Common myeloid progenitor, CD34-positive (primary cell): ENCODE data around the gene ITGB2.
A peak's percentile ranks its signal among the peaks of the same experiment; 100 is the strongest.

ENCODE experiments used
- CTCF ChIA-PET: fragments of 350-600 bp; sonication (Branson Sonifier 250); formaldehyde crosslinking; loops from one replicate; lab custom pipeline; 2021; ENCODE audit warnings: antibody characterized with exemption; lab: Charles Lee
- POLR2A ChIA-PET: fragments of 350-600 bp; sonication (Branson Sonifier 250); formaldehyde crosslinking; loops from one replicate; lab custom pipeline; 2021; ENCODE audit warnings: antibody characterized with exemption; lab: Charles Lee
- DNase-seq, 3 donors: peaks; one replicate each; pipeline versions ENCODE4 v3.0.0 to v3.0.0-alpha.2; 2013
- H3K27ac ChIP-seq, 2 experiments: 1 replicate in 1 of 2; 2 replicates in 1 of 2; pipeline ENCODE4 v1.7.0; 2013; ENCODE audit warnings: inconsistent platforms in 2 of 2, low read length in 2 of 2, mild to moderate bottlenecking in 2 of 2, low read depth in 1 of 2, moderate library complexity in 1 of 2; ENCODE audit not compliant: severe bottlenecking in 2 of 2, insufficient read depth in 1 of 2, poor library complexity in 1 of 2
- H3K27me3 ChIP-seq, 5 experiments: replicated peaks in 2 of 5; 1 replicate in 3 of 5; 2 replicates in 2 of 5; pipeline versions ENCODE4 v1.6.1 to v1.7.0; 2013; ENCODE audit warnings: low read length in 4 of 5, mild to moderate bottlenecking in 2 of 5, moderate library complexity in 2 of 5, inconsistent platforms in 1 of 5; ENCODE audit not compliant: insufficient read depth in 5 of 5, control insufficient read depth in 4 of 5
- H3K36me3 ChIP-seq, 4 experiments: 1 replicate in 2 of 4; 2 replicates in 2 of 4; pipeline versions ENCODE4 v1.6.1 to v1.7.0; 2013; ENCODE audit warnings: low read length in 3 of 4, control low read depth in 1 of 4, mild to moderate bottlenecking in 1 of 4; ENCODE audit not compliant: control insufficient read depth in 4 of 4, insufficient read depth in 4 of 4
- H3K4me1 ChIP-seq, 4 experiments: 1 replicate in 3 of 4; 2 replicates in 1 of 4; pipeline versions ENCODE4 v1.6.1 to v1.7.1; 2013; ENCODE audit warnings: low read length in 3 of 4, mild to moderate bottlenecking in 3 of 4, control low read depth in 1 of 4, inconsistent platforms in 1 of 4, moderate library complexity in 1 of 4; ENCODE audit not compliant: control insufficient read depth in 4 of 4, insufficient read depth in 4 of 4; ENCODE audit errors: control extremely low read depth in 1 of 4
- H3K4me3 ChIP-seq, 7 experiments: 1 replicate in 4 of 7; 2 replicates in 3 of 7; pipeline versions ENCODE4 v1.5.1 to v1.7.0; 2013; ENCODE audit warnings: mild to moderate bottlenecking in 7 of 7, low read length in 6 of 7, moderate library complexity in 6 of 7, inconsistent platforms in 2 of 7, low read depth in 2 of 7, control low read depth in 1 of 7; ENCODE audit not compliant: insufficient read depth in 4 of 7, control insufficient read depth in 1 of 7; ENCODE audit errors: extremely low read depth in 1 of 7
- H3K9me3 ChIP-seq, 5 experiments: 1 replicate in 4 of 5; 2 replicates in 1 of 5; pipeline versions ENCODE4 v1.6.1 to v1.7.1; 2013; ENCODE audit warnings: low read length in 4 of 5, mild to moderate bottlenecking in 2 of 5, inconsistent platforms in 1 of 5, low read depth in 1 of 5, moderate library complexity in 1 of 5; ENCODE audit not compliant: control insufficient read depth in 4 of 5, insufficient read depth in 2 of 5; ENCODE audit errors: control extremely low read depth in 1 of 5
- WGBS: methylation state at CpG from one replicate; pipeline ENCODE4 v1.1.5; 2013; ENCODE audit not compliant: insufficient coverage; 5-methylcytosine and 5-hydroxymethylcytosine counted together

Gene ITGB2

GRCh38 chr21:44886113-44887075 is 34.3 kb downstream of the ITGB2 start:
- no peaks in the 10 kb centered on the region for H3K9me3 ChIP-seq
- H3K36me3 ChIP-seq, result peaks cover 2 to 47% (median 25%) of the 10 kb centered on the region in 4 experiments
- CTCF ChIA-PET, result interaction anchor here (1.3 to 1.5 kb wide), 3 partner anchors 11 to 81 kb away, joined by 3 to 4 read pairs (median 3); no protein-coding TSS in a partner anchor
- 97% methylated on average over 42 of the region's 44 CpGs for WGBS
- no peaks in the 10 kb centered on the region for H3K27me3 ChIP-seq
- no peak for DNase-seq
- POLR2A ChIA-PET, result no interaction called here
- no peak overlapping the region for H3K27ac ChIP-seq
- peaks cover 7 to 29% (median 25%) of the 10 kb centered on the region in 4 experiments for H3K4me1 ChIP-seq
- H3K4me3 ChIP-seq, result no peak overlapping the region

- Histone ChIP-seq H3K27ac (no peak overlapping the region), H3K27me3 (no peaks in the 10 kb centered on the region), H3K9me3 (no peaks in the 10 kb centered on the region), H3K36me3 (peaks cover 2 to 43% (median 25%) of the 10 kb centered on the region in 4 experiments), H3K4me1 (peaks cover 11 to 36% (median 32%) of the 10 kb centered on the region in 4 experiments), H3K4me3 (no peak overlapping the region)
- DNase-seq, result no peak
- ChIA-PET CTCF (interaction anchor here (1.4 to 1.5 kb wide), 2 partner anchors 12 to 81 kb away, joined by 3 read pairs; no protein-coding TSS in a partner anchor), POLR2A (no interaction called here)
- WGBS, result 87% methylated on average over 5 of the region's 11 CpGs
Measured at GRCh38 chr21:44885615-44886014, 35.1 kb downstream of the ITGB2 start.

GRCh38 chr21:44884097-44884496 is 36.6 kb downstream of the ITGB2 start:
- no peak overlapping the region for H3K27ac ChIP-seq
- no peak for DNase-seq
- WGBS, result 83% methylated on average over 6 of the region's 7 CpGs
- CTCF ChIA-PET, result interaction anchor here (1.0 to 4.5 kb wide), 3 partner anchors 11 to 66 kb away, joined by 3 to 50 read pairs (median 3); no protein-coding TSS in a partner anchor
- peaks cover 2 to 31% (median 21%) of the 10 kb centered on the region in 4 experiments for H3K36me3 ChIP-seq
- POLR2A ChIA-PET, result interaction anchor here (0.6 to 1.3 kb wide), 2 partner anchors 9 to 74 kb away, joined by 3 to 4 read pairs; no protein-coding TSS in a partner anchor
- H3K4me3 ChIP-seq, result no peak overlapping the region
- H3K4me1 ChIP-seq, result peaks cover 25 to 51% (median 47%) of the 10 kb centered on the region in 4 experiments
- no peaks in the 10 kb centered on the region for H3K27me3 ChIP-seq
- no peaks in the 10 kb centered on the region for H3K9me3 ChIP-seq

GRCh38 chr21:44883250-44883649 is 37.4 kb downstream of the ITGB2 start:
- POLR2A ChIA-PET, result interaction anchor here (1.3 kb wide), 1 partner anchor 10 kb away, joined by 4 read pairs; no protein-coding TSS in a partner anchor
- no peak overlapping the region for H3K27ac ChIP-seq
- WGBS, result 92% methylated on average over 11 of the region's 11 CpGs
- H3K4me1 ChIP-seq, result peaks cover 32 to 59% (median 55%) of the 10 kb centered on the region in 4 experiments
- no peak for DNase-seq
- H3K27me3 ChIP-seq, result no peaks in the 10 kb centered on the region
- H3K4me3 ChIP-seq, result no peak overlapping the region
- no peaks in the 10 kb centered on the region for H3K9me3 ChIP-seq
- H3K36me3 ChIP-seq, result peaks cover 2 to 28% (median 18%) of the 10 kb centered on the region in 4 experiments
- CTCF ChIA-PET, result interaction anchor here (0.7 to 4.5 kb wide), 7 partner anchors 9 to 91 kb away, joined by 3 to 50 read pairs (median 3); partner anchors contain the start of gene PTTG1IP

GRCh38 chr21:44881198-44881872 is 39.4 kb downstream of the ITGB2 start:
- WGBS, result 38% methylated on average over 5 of the region's 6 CpGs
- H3K36me3 ChIP-seq, result peaks cover 0 to 9% (median 5%) of the 10 kb centered on the region in 4 experiments
- H3K27ac ChIP-seq, result peak overlapping the region; percentile 75 to 77
- ChIA-PET POLR2A (interaction anchor here (1.0 to 1.7 kb wide), 5 partner anchors 12 to 45 kb away, joined by 3 to 6 read pairs (median 4); no protein-coding TSS in a partner anchor), CTCF (interaction anchor here (0.9 to 4.5 kb wide), 9 partner anchors 10 to 89 kb away, joined by 3 to 50 read pairs (median 3); no protein-coding TSS in a partner anchor)
- H3K4me3 ChIP-seq, result peak overlapping the region in 6 of 7 experiments; percentile 4 to 46 (median 25)
- peaks cover 39 to 73% (median 66%) of the 10 kb centered on the region in 4 experiments for H3K4me1 ChIP-seq
- no peaks in the 10 kb centered on the region for H3K27me3 ChIP-seq
- no peaks in the 10 kb centered on the region for H3K9me3 ChIP-seq
- DNase-seq, result peak; percentile 45 to 92 (median 89)

GRCh38 chr21:44880405-44881197 is 40.1 kb downstream of the ITGB2 start:
- Histone ChIP-seq H3K36me3 (peaks cover 0 to 2% (median under 1%) of the 10 kb centered on the region in 4 experiments), H3K27ac (peak overlapping the region; percentile 75 to 77), H3K4me3 (peak overlapping the region in 4 of 7 experiments; percentile 23 to 46 (median 42)), H3K9me3 (no peaks in the 10 kb centered on the region), H3K4me1 (peaks cover 42 to 79% (median 72%) of the 10 kb centered on the region in 4 experiments), H3K27me3 (no peaks in the 10 kb centered on the region)
- DNase-seq, result peak; percentile 91 to 98 (median 95)
- POLR2A ChIA-PET, result interaction anchor here (0.6 to 1.7 kb wide), 7 partner anchors 11 to 370 kb away, joined by 3 to 6 read pairs (median 3); no protein-coding TSS in a partner anchor
- CTCF ChIA-PET, result interaction anchor here (0.9 to 4.5 kb wide), 9 partner anchors 9 to 73 kb away, joined by 3 to 50 read pairs (median 4); no protein-coding TSS in a partner anchor
- WGBS, result 36% methylated on average over 5 of the region's 8 CpGs
